HCT116 (cell line): ENCODE results near the gene WASHC3. TPM values are rescaled to one million over a fixed set of nuclear protein-coding genes. Genes with fewer than 3 reads are reported as not detected.

Source experiments
- ATAC-seq: fragments of 200-7000 bp; cut with Tn5 transposase; 2 replicates; pipeline ENCODE4 v1.9.1; 2020; ENCODE audit warnings: mild to moderate bottlenecking, moderate library complexity
- BruUV-seq: library from RNA; stranded (reverse); fragments of 400-500 nt; replicated peaks from 2 replicates; lab custom pipeline; 2021; lab: Mats Ljungman, UMichigan
- CTCF ChIA-PET: fragments of 300-600 bp; sonication (Branson Sonifier 250); formaldehyde crosslinking; loops from one replicate; lab custom pipeline; 2021; ENCODE audit warnings: antibody characterized with exemption; lab: Charles Lee
- POLR2A ChIA-PET: fragments of 300-600, 350-600 bp; sonication (Branson Sonifier 250); formaldehyde crosslinking; loops from one replicate; lab custom pipeline; 2021; ENCODE audit warnings: antibody characterized with exemption; lab: Charles Lee
- RAD21 ChIA-PET, 2 experiments: fragments of 300-600 bp; sonication (Branson Sonifier 250); formaldehyde crosslinking; loops; one replicate each; lab custom pipeline; 2023; ENCODE audit warnings: low total read pairs in 2 of 2; ENCODE audit not compliant: uncharacterized antibody in 2 of 2, unreplicated experiment in 2 of 2, low non-redundant PET in 1 of 2; lab: Charles Lee
- DNase-seq: peaks from one replicate; pipeline ENCODE4 v3.0.0-alpha.2; 2010; ENCODE audit warnings: low read depth, low spot score
- H2AFZ ChIP-seq: fragments of 200-600 bp; shearing (Covaris generic), sonication (generic); 2 replicates; pipeline ENCODE4 v1.6.1; 2017; ENCODE audit warnings: low read depth, mixed run types, mixed read lengths, antibody characterized with exemption, low read length; ENCODE audit not compliant: poor library complexity, severe bottlenecking
- H3K27ac ChIP-seq: 2 replicates; pipeline ENCODE4 v1.5.1; 2012; ENCODE audit warnings: low read depth, low read length
- H3K27me3 ChIP-seq: fragments of 200-600 bp; sonication (generic); 2 replicates; pipeline ENCODE4 v1.6.1; 2016; ENCODE audit warnings: mixed run types, low read length, mixed read lengths; ENCODE audit not compliant: insufficient read depth
- H3K36me3 ChIP-seq, 2 experiments: fragments of 200-500 bp in 1 of 2; fragments of 200-600 bp in 1 of 2; sonication (Bioruptor generic) in 1 of 2; sonication (generic) in 1 of 2; 2 replicates each; pipeline versions ENCODE4 v1.5.1 to v1.6.1; 2014 to 2016; ENCODE audit warnings: low read length in 2 of 2, inconsistent platforms in 1 of 2, mixed read lengths in 1 of 2, mixed run types in 1 of 2; ENCODE audit not compliant: insufficient read depth in 2 of 2, control insufficient read depth in 1 of 2
- H3K4me1 ChIP-seq, 2 experiments: fragments of 200-600 bp in 1 of 2; sonication (generic) in 1 of 2; 2 replicates each; pipeline versions ENCODE4 v1.5.1 to v1.6.1; 2012 to 2017; ENCODE audit warnings: low read length in 2 of 2, inconsistent platforms in 1 of 2, mild to moderate bottlenecking in 1 of 2, mixed read lengths in 1 of 2, mixed run types in 1 of 2, moderate library complexity in 1 of 2; ENCODE audit not compliant: insufficient read depth in 2 of 2, control insufficient read depth in 1 of 2
- H3K4me2 ChIP-seq: fragments of 200-600 bp; sonication (generic); 2 replicates; pipeline ENCODE4 v1.6.1; 2017; ENCODE audit warnings: mixed run types, low read length, mixed read lengths
- H3K4me3 ChIP-seq, 2 experiments: fragments of 200-600 bp in 1 of 2; sonication (generic) in 1 of 2; replicated peaks in 1 of 2; 2 replicates each; pipeline ENCODE4 v1.5.1; 2011 to 2016; ENCODE audit warnings: low read length in 2 of 2, control low read depth in 1 of 2, low read depth in 1 of 2, mild to moderate bottlenecking in 1 of 2, mixed read lengths in 1 of 2, mixed run types in 1 of 2
- H3K79me2 ChIP-seq: fragments of 200-600 bp; sonication (generic); 2 replicates; pipeline ENCODE4 v1.6.1; 2017; ENCODE audit warnings: mild to moderate bottlenecking, mixed run types, low read length, moderate library complexity, mixed read lengths; ENCODE audit not compliant: insufficient read depth
- H3K9ac ChIP-seq: fragments of 200-600 bp; sonication (generic); 2 replicates; pipeline ENCODE4 v1.6.1; 2016; ENCODE audit warnings: low read length, mixed read lengths
- H3K9me2 ChIP-seq: fragments of 200-600 bp; sonication (generic), shearing (Covaris generic); 2 replicates; pipeline ENCODE4 v1.6.1; 2017; ENCODE audit warnings: mixed run types, mild to moderate bottlenecking, moderate library complexity; ENCODE audit not compliant: insufficient read depth
- H3K9me3 ChIP-seq, 2 experiments: fragments of 200-500 bp in 1 of 2; fragments of 200-600 bp in 1 of 2; sonication (Bioruptor generic) in 1 of 2; sonication (generic) in 1 of 2; 2 replicates each; pipeline ENCODE4 v1.6.1; 2014 to 2017; ENCODE audit warnings: low read length in 2 of 2, mixed read lengths in 2 of 2, inconsistent platforms in 1 of 2, low read depth in 1 of 2, mild to moderate bottlenecking in 1 of 2, mixed run types in 1 of 2, moderate library complexity in 1 of 2; ENCODE audit not compliant: control insufficient read depth in 1 of 2, insufficient read depth in 1 of 2
- H4K20me1 ChIP-seq: fragments of 200-600 bp; sonication (generic), shearing (Covaris generic); 2 replicates; pipeline ENCODE4 v1.6.1; 2017; ENCODE audit warnings: mixed run types, mild to moderate bottlenecking, moderate library complexity; ENCODE audit not compliant: insufficient read depth
- CTCF ChIP-seq, 3 experiments: fragments of 200-600 bp in 1 of 3; sonication (generic) in 1 of 3; IDR thresholded peaks in 2 of 3; conservative IDR thresholded peaks in 1 of 3; 2 replicates each; pipeline ENCODE4 v1.5.1; 2012 to 2017; ENCODE audit warnings: low read depth in 2 of 3, low read length in 2 of 3, antibody characterized with exemption in 1 of 3, borderline replicate concordance in 1 of 3, control low read depth in 1 of 3, mild to moderate bottlenecking in 1 of 3, mixed read lengths in 1 of 3, mixed run types in 1 of 3, moderate library complexity in 1 of 3; ENCODE audit not compliant: insufficient read depth in 1 of 3
- ELF1 ChIP-seq: IDR thresholded peaks from 2 replicates; pipeline ENCODE4 v1.6.1; 2012; ENCODE audit warnings: low read depth, borderline replicate concordance
- EZH2 ChIP-seq: fragments of 200-600 bp; sonication (generic); IDR thresholded peaks from 2 replicates; pipeline ENCODE4 v1.6.1; 2017; ENCODE audit warnings: antibody characterized with exemption, mixed run types
- FOSL1 ChIP-seq: IDR thresholded peaks from 2 replicates; pipeline ENCODE4 v1.6.1; 2012; ENCODE audit warnings: low read depth
- MAX ChIP-seq: IDR thresholded peaks from 2 replicates; pipeline ENCODE4 v1.6.1; 2012
- POLR2A ChIP-seq: IDR thresholded peaks from 2 replicates; pipeline ENCODE4 v1.7.0; 2011; ENCODE audit warnings: borderline replicate concordance; ENCODE audit not compliant: insufficient read depth, insufficient read length; ENCODE audit errors: extremely low read depth
- SIN3A ChIP-seq: IDR thresholded peaks from 2 replicates; pipeline ENCODE4 v1.6.1; 2012; ENCODE audit warnings: low read depth
- SP1 ChIP-seq: IDR thresholded peaks from 2 replicates; pipeline ENCODE4 v1.6.1; 2012; ENCODE audit warnings: low read depth
- YY1 ChIP-seq: IDR thresholded peaks from 2 replicates; pipeline ENCODE4 v1.6.1; 2011; ENCODE audit warnings: low read length, low read depth, moderate library complexity, mild to moderate bottlenecking; ENCODE audit not compliant: insufficient replicate concordance; ENCODE audit errors: extremely low read depth
- ZFX ChIP-seq: fragments of 450-650 bp; IDR thresholded peaks from 2 replicates; pipeline ENCODE4 v1.6.1; 2017
- ZNF274 ChIP-seq: fragments of 200-500 bp; sonication (Bioruptor generic); IDR thresholded peaks from 2 replicates; pipeline ENCODE4 v1.6.1; 2014; ENCODE audit warnings: mild to moderate bottlenecking, low read depth, low read length, inconsistent platforms
- intact Hi-C: fragments of 100-400 bp; cut with micrococcal nuclease; formaldehyde crosslinking; loops from 2 replicates; pipeline ENCODE4 v1.10.0; 2022
- total RNA-seq: library from RNA; stranded (reverse); gene quantifications from one replicate; pipeline ENCODE4 v1.2.1, GENCODE V29; 2021; ENCODE audit not compliant: unreplicated experiment

WASHC3 gene
- total RNA-seq, 1 experiment from 2014 or later: 15.6 TPM

- ChIA-PET POLR2A (no interaction called here), RAD21 (no interaction called here)
- intact Hi-C loops: no loop called here
Observed at GRCh38 chr12:102106905-102107304, 45.1 kb upstream of the WASHC3 start.

More at GRCh38 chr12:102106905-102107304, 45.1 kb upstream of the WASHC3 start:
- CTCF ChIA-PET: no interaction called here
- Histone ChIP-seq H4K20me1 (no peaks in the 10 kb centered on the region), H3K9me2 (no peaks in the 10 kb centered on the region), H3K27me3 (no peaks in the 10 kb centered on the region), H2AFZ (no peak overlapping the region), H3K9me3 (peaks cover 0 to 6% of the 10 kb centered on the region in 2 experiments; a peak in 3 of 4 replicates), H3K36me3 (peaks cover 23 to 68% of the 10 kb centered on the region in 2 experiments; a peak in 3 of 4 replicates), H3K4me1 (no peaks in the 10 kb centered on the region)
- BruUV-seq: no TSS peak
- ATAC-seq: no peak; the same call in 1 of the 2 replicates
- no peak for TF ChIP-seq YY1
- TF ChIP-seq SP1: no peak
- TF ChIP-seq ZFX: no peak
- no peak for TF ChIP-seq CTCF (IDR thresholded peaks at IDR 0.05 in 2 of 3, conservative IDR thresholded peaks at IDR 0.05 in 1 of 3; ENCODE audit: borderline replicate concordance in 1 of 3, insufficient read depth in 1 of 3, low read depth in 2 of 3, low read length in 2 of 3)
- TF ChIP-seq ELF1: no peak
- no peak for TF ChIP-seq FOSL1
- TF ChIP-seq POLR2A: no peak
- no peak for TF ChIP-seq EZH2
- no peak for TF ChIP-seq SIN3A
- TF ChIP-seq MAX: no peak
- TF ChIP-seq ZNF274: no peak
- TF ChIP-seq, all 23 proteins: peak for 0
- peaks cover 21% of the 10 kb centered on the region for H3K79me2 ChIP-seq
- H3K9ac ChIP-seq: no peak overlapping the region
- DNase-seq: no peak
- no peak overlapping the region for H3K4me3 ChIP-seq
- H3K4me2 ChIP-seq: no peak overlapping the region
- H3K27ac ChIP-seq: no peak overlapping the region
